ENCODE results near the gene PROB1.
"Not testable (repeated sequence)": the region's sequence is repeated elsewhere in the genome, so short reads cannot be mapped to it uniquely, and the experiment has no call there.

PROB1 gene

DNA sequence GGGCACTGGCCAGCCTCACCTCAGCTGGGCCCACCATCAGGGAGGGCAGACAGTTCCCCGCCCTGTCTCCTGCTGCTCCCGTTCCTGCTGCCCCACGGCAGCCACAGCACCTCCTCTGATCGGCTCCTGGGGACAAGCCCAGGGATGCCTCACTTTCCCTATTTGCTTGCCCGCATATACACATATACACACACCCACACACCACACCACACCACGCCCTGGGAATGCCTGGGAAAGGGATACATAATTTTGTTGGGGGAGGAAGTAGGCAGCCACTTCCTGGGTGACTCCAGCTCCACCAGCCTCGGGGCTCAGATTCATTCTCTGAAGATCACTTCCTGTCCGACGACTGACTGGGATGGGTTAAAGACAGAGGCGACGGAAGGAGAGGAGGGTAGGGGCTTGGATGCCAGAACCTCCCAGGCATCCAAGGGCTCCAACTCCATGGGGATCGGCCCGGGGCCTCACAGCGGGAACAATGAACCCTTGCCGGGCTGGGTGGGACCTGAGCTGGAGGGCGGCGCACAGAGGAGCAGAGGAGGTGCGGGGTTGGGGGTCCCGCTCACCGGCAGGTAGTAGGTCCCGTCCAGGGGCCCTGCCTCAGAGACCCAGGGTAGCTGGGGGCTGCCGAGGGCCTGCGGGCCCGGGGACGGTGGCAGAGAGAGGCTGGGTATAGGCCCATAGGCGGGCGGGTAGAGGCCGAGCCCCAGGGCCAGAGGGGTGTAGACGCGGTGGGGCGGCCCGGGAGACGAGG, 3.2 kb downstream of the PROB1 start:
- no peak for DNase-seq

DNA sequence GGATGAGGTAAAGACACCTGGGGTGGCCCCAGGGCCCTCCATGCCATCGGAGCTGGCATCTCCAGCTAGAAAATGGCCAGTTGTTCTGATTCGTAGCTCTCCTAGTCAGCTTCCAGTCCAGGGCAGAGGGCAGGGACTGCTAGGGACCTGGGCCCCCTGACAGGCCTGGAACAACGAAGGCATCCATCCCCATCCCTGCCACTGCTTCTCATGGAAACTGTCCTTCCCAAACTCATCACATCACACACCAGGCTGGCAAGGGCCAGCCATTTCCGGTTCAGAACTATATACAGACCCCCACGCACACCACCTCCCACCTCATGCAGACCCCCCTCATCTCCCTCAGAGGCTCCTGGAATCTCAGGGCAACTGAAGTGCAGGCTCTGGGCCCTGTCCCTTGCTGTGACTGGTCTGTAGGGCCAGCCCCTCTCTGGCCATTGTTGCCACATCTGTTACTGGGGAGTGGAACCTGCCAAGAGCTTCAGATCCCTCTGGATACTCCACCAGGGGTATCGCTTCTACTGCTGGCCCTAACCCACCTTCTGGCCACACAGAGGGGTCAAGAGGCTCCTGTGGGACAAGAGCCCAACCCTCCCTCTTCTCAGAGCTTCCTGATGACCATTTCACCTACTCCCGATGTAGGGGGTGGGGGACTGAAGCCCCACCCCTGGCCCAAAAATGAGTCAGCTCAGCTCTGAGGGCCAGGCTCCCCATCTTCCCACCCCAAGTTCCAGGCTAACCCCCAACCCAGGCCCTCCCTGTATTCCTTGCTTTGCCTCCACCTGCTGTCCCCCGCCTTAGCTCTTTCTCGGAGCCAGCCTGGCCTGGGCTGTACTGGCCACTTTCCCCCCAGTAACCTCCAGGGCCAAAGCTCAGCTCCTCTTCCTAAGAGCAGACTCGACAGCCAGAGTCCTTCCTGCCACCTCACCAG, 4.0 kb downstream of the PROB1 start:
- DNase-seq = no peak

DNA sequence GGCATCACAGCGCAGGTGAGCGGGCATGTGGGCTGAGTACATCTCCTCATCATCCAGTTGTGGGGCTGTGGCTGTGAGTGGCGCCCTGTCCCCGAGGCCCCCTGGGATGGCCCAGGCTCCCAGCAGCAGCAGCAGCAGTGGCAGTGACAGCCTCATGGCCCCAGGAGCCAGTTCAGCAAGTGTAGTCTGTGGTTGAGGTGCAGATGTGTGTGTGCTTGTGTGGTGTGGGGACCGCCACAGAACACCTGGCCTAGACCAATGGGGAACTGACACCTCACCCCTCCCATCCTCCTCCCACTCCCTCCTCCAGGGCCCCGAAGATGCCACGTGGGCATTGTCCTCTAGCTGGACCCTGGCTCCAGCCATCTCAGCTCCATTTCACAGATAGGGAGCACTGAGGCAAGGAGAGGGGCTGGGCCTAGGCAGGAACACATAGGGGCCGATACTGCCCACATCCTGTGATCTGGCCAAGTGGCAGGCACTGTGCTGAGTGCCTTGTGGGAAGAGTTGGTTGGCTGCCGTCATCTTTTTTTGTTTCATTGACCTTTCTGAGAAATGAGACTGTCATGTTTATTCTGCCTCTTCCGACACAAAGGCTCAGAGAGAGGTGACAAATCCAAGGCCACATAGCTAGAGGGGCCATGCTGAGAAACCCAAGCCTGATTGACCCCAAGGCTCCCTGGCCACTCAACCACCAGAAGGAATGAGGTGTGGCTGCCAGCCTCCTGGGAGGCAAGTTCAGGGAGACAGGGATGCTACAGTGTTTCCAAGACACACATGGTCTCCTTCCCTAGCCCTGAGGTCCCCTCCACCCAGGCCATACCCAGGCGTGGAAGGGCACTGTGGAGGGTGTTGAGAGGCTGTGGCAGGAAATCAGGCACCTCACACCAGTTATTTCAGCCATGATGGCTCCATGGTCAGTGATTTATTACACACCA, 4.9 kb downstream of the PROB1 start, which contains the start of gene MZB1:
Gene MZB1 (minus strand): TSS at position 213 of the 938 bp plus-strand sequence. CDS start 57 bp downstream, at position 156.
- DNase-seq = peak; percentile 39 to 47

DNA sequence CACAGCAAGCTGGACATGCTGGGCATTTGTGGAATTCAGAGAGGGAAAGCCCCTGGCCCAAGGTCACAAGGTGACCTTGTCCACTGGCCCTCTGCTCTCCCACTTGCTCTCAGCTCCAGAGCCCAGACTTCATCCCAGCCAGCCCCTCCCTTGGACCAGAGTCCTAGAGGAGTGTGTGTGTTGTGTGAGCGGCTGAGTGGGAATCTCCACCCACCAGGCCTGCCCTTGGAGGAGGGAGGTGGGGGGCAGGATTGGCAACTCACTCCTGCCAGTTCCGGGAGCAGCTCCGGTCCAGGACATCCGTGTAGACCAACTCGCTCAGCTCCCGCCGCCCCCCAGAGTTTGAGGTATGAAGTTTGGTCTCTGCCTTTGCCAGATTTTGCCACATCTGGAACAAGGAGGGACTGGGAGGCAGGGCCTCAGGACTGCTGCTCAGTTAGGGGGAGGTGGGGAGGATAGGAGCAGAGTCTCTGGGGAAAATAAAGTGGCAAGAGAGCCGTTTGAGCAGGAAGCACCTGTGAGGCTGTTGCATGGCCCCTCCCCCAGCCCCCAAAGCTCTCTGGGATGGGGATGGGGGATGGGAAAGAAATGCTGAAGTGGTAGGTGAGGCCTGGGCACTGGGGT, 6.6 kb downstream of the PROB1 start:
- no peak for DNase-seq

DNA sequence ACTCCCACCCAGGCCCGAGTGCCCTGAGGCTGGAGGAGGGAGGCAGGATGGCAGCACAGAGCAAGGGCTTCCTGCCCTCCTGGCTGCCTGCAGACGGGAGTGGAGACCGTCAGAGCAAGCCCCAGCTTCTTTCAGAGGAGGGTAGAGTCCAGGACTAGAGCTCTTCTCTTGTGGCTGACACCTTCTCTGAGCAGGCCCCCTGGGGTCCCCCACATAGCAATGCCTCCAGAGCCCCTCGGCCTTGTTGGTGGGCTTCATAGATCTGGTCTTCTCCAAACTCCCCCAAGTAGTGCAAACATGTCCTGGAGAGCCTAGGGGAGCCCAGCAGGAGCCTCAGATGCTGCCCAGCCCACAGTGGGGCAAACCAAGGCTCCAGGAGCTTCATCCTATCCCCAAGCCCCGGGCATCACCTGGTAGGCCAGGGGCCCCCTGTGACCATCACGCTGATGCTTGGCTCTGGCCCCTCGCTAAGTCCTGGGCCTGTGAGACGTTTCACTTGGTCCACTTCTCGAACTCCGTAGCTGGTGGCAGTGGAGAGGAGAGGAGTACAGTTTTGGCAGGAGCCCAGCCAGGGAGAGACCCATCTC, 7.2 kb downstream of the PROB1 start:
- no peak for DNase-seq

DNA sequence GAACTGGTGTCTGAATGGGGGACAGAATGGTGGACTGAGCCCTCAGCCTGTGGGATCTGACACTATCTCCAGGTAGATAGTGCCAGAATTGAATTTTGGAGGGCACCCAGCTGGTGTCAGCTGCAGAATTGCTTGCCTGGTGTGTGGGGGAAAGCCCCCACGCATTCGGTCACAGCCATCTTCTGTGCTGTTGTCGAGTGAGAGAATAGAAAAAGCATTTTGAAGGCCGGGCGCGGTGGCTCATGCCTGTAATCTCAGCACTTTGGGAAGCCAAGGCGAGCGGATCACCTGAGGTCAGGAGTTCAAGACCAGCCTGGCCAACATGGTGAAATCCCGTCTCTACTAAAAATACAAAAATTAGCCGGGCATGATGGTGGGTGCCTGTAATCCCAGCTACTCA, 7.9 kb downstream of the PROB1 start:
- DNase-seq = not testable (repeated sequence)

DNA sequence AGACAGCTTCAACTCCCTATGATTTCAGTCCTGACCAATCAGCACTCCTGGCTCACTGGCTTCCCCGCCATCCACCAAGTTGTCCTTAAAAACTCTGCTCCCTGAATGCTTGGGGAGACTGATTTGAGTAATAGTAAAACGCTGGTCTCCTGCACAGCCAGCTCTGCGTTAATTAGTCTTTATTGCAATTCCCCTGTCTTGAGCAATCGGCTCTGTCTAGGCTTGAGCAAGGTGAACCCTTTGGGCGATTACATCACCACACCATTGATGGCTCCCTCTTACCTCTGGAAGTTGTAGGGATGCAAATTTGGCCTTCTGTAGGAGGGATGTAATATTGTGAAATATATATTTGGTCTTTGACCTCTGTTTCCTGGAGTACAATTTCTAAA, 8.9 kb downstream of the PROB1 start:
- DNase-seq = no peak

DNA sequence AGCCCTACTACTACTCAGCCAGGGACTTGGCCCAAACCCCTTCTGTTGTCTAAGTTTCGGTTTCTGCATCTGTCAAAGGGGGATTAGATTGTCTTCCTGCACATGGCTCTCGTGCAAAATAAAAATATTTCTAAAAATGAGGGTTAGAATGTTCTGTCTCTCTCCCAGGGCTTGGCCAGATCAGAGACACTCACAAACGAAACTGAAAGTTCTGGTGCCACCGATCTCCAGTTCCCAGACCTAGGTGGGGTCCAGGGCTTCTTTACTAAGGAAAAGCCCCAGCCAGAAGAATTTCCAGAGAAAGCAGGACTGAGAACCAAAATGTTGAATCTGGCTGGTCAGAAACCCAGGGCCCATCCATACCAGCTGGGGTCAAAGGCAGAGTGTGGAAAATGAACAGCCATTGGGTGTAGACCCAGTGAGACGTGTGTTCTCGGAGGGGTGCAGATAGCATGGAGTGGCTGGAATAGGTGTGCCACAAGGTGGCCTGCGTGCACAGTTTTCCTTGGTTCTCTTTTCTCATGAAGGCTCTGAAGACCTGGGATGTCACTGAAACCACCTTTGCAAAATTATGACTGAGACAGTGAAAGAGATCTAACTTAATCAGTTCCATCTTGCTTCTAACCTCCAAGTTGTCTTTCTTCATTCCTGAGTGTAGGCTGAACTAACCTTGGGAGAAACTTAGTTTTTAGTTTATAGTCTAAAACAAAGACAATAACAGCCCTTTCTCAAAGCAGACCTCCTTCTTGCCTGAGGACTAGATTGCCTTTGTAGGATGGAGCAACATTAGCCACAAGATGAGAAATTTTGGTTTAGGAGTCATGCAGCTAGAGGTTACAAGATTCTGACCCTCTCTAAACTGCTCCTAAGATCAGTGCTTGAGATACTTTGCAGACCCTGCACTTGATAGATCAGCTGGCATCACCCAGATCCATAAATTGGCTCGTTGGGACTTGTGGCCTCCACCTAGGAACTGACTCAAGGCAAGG, 9.5 kb downstream of the PROB1 start:
- no peak for DNase-seq

DNA sequence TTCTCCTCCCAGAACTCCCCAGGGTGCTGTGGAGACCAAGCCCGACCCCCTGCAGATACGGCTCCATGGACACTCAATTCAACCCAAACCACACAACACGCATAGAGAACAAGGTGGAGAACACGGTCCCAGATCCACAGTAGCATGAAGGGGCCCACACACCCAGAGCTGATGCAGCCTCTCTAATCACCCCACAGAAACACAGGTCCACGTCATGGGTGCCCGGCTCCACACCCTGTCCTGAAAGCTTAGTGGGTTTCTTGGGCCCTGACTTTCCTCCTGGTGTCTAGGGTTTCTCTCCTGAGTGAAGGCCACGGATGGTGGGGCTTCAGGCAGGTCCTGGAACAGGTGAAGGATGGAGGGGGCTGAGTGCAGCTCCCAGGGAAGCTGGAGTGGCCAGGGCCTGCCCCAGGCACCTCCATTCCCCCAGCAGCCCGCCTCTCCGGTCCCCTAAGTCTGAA, 10.3 kb downstream of the PROB1 start:
- DNase-seq = no peak

DNA sequence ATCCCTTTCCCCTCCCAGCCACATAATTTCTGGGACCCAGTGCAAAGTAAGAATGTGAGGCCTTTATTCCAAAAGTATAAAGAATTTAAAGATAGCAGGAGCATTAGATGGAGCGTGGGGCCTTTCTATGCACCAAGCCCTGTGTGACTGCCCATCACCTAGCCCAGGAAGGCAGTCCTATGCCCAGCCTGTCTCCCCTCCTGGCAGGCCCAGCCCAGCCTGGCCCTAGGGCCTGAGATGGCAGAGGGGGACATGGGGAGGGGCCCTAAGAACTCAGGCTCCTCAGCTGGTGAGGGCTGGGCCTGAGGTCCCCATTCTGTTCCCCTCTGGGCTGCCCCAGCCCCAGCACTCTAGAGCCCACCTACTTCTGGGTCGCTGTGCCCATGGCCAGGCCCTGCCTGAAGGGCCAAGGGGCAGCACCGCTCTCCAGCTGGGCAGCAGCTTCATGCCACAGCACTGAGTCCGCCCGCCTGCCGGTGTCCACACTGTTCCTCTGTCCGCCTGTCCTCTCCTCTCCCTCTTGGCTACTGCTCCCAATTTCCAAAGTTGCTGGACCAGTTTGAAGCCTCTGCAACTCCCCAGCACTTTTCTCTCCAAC, 10.8 kb downstream of the PROB1 start:
- no peak for DNase-seq

DNA sequence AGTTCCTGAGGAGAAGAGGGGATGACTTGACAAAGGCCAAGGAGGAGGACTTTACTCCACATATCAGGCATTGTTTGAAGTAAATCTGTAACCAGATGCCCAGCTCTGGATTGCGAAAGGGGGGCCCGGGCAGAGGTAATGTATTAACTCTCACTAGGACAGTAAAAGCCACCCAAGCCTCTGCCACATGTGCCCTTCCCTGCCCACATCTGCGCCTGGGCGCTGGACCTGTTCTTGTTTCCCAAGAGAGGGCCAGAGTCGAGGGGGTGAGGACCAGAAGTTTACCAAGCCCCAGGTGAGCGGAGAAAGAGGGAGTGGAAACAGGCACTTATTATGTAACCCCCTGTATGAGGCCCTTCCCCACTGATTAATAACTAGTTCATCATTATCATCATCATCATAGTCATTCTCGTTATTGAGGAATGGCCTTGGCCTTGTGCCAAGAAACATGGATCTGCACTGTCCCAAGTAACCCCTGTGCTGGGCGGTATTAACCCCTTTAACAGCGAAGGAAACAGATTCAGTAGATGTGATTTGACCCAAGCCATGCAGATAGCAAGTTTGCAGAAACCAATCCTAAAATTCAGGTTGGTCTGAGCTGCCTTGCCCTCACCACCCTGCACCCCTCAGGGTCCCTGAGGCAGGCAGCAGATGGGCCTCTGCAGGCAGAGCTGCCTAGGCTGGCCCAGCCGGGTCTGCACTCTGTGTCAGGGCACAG, 11.5 kb downstream of the PROB1 start, which contains the start of gene SLC23A1:
Gene SLC23A1 (minus strand): TSS at position 23 of the 718 bp plus-strand sequence. CDS start 44 bp downstream, outside the sequence.
- no peak for DNase-seq

DNA sequence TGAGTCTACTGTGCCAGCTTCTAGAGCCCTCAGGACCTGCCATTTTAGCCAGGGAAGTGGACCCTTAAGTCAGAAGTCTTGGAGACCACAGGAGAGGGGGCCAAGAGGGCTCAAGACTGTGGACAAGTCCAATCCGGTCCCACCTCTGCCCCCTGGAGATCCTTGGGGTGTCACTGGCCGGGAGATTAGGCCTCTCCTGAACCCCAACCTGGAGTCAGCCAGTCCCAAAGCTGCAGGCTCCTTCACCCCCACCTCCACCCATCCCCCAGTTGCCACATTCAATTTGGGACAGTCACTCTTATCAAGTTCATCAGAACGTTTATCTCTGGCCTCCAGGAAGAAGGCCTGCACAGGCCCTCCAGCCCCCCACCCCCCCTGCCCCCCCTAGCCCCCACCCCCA, 12.1 kb downstream of the PROB1 start:
- DNase-seq = no peak

DNA sequence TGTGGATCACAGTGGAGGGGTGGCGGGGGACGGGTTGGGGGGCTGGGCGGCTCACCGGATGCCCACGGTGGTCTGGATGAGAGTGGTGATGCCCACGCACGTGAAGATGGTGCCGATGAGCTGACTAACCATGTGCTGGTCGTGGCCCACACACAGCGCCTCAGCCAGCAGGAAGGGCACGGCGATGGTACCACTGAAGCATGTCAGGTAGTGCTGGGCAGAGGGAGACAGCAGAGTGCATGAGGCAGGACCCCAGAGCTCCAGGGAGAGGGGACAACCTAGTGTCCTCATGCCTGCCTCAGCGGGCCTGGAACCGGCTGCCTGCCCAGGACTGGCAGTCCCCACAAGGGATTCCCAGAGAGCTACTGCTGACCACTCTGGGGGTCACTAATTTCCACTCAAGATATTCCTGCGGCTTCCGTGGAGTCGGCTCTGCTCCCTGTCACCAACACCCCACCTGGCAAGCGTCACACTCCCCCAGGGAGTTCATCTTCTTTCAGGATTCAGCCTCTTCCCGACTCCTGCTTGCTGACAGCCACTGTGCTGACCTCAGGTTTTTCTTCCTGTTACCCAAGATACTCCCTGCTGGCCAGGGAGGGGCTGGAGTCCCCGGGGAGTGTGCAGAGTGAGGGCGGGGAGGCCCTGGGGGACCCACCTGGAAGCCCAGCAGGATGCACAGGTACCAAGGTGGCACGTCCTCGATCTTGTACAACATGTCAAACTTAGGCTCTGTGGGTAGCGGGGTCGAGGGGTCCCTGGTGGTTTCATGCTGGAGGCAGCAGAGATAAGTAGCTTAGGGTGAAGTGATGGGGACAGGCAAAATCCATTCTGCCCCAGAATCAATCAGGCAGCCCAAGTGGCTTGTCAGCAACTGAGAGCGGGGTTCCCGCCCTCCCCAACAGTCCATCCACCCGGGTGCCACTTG, 12.8 kb downstream of the PROB1 start:
- DNase-seq = no peak

DNA sequence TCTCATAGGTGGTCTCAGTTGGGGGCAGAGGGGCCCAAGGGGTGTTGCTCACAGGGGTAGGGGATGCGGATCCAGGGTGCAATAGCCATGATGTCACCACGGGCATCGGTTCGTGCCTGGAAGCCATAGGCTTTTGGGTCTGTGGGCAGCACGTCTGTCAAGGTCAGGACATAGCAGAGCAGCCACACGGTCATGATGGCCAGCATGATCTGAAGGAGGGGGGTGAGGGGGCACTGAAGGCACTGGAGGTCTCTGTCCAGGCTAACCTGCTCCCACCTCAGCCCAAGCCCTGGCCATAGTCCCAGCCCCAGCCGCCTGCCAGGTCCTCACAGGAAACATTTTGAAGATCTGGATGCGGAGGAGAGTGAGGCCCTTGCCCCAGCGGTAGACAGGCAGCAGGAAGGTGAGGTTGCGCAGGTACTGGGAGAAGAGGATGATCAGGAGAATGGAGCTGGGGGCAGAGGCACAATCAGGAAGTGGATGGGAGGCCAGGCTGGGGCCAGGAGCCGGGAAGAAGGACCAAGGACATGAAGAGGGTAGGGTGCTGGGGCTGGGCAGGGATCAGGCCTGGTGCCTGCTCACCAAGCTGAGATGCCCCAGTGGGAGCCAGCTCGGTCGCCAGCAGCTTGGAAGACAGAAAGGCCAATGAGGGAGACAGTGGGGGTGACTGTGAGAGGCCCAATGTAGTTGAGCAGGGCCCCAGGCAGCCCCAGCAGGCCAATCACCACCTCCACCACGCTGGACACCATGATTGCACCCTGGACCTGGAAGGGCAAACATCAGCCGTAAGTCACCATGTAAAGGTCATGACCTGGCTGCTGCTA, 15.1 kb downstream of the PROB1 start:
- DNase-seq = no peak

DNA sequence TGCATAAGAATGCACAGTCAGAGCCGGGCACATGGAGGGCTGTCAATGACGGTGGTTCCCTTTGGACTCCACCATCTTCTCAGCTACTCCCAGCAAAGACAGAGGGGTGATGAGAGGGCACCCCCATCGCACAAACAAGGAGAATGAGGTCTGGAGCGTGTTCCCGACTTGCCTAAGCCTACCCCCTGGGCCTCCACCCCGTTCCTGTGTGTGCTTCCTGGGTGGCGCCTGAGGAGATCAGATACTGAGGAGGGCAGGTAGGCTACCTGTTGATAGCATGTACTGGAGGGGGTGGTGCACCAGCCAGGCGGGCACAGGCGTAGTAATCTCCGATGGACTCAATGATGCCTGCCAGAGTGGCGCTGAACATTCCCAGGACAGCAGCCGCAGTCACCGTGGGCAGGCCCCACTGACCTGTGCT, 16.0 kb downstream of the PROB1 start:
- DNase-seq = no peak

DNA sequence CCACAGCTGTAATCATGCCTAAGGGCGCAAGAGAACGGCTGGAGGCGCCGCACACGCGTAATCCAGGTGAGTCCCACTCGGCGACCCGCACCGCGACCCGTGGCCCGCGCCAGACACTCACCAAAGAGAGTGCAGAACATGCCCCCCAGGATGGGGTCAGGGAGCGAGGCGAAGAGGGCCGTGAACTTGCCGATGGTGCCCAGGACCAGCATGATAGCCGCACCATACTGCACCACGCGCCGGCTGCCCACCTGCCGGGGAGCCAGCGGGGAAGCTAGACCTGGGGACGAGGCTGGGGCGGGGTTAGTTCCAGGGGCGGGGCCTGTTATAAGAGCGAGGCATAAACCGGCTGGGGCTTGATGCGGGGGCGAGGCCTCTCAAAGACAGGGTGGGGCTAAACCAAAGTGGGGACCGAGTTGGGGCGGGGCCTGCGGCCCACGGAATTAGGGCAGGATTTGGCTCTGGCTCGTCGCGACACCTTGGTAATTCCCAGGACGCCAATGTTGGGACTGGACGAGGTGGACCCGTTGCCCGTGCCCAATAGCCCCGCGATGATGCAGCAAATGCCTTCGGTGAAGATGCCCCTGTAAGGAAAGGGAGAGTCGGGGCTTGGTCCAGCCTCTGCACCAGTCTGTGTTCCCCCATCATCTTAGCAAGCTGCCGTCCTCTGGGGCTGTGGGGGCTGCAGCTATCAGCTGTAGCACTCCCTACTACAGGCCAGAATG, 16.6 kb downstream of the PROB1 start:
- DNase-seq = no peak
